HG02610 (cell line): ENCODE measurements around the gene NEMF.
"Not testable (repeated sequence)": the region's sequence is repeated elsewhere in the genome, so short reads cannot be mapped to it uniquely, and the experiment has no call there.

ENCODE experiments used
- ATAC-seq: cut with Tn5 transposase; IDR thresholded peaks from one replicate; pipeline ENCODE4 v1.9.1; 2021; ENCODE audit warnings: mild to moderate bottlenecking, moderate library complexity; ENCODE audit not compliant: unreplicated experiment

NEMF gene

GRCh38 chr14:49828640-49829039 lies 23.9 kb downstream of the NEMF start:
- no peak for ATAC-seq

DNA sequence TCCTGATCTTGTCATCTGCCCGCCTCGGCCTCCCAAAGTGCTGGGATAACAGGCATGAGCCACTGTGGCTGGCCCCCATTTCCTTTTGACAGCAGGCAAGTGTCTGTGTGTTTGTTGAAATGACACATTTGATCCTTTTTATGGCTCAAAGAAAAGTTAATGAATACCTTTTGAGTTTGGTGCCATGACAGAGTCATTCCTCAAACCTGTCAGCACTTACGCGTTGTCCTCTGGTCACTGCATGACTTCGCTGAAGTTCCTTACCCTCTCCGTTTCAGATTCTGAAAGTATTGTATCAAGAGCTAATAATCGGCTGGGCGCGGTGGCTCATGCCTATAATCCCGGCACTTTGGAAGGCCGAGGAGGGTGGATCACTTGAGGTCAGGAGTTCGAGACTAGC lies 32.4 kb downstream of the NEMF start:
- no peak for ATAC-seq

DNA sequence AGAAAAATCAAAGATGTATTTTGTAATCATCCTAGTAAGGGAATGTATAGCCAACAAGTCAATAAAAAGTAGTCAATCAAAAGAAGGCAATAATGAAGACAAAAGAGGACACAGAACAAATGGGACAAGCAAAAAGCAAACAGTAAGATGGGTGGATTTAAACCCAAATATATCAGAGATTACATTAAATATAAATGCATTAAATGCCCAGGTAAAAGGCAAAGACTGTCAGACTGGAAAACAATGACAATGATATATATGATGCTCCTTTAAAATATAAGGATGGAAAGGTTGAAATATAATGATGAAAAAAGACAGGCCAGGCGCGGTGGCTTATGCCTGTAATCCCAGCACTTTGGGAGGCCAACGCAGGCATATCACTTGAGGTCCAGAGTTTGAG lies 35.7 kb downstream of the NEMF start:
- no peak for ATAC-seq

DNA sequence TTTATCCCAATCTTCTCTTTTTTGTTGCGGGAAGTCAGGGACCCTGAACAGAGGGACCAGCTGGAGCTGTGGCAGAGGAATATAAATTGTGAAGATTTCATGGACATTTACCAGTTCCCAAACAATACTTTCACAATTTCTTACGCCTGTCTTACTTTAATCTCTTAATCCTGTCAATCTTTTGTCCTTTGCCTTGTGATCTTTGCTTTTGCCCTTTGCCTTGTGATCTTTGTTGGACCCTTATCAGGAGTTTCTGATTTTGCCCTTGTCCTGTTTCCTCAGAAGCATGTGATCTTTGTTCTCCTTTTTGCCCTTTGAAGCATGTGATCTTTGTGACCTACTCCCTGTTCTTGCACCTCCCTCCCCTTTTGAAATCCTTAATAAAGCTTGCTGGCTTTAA lies 36.5 kb downstream of the NEMF start:
- not testable (repeated sequence) for ATAC-seq

DNA sequence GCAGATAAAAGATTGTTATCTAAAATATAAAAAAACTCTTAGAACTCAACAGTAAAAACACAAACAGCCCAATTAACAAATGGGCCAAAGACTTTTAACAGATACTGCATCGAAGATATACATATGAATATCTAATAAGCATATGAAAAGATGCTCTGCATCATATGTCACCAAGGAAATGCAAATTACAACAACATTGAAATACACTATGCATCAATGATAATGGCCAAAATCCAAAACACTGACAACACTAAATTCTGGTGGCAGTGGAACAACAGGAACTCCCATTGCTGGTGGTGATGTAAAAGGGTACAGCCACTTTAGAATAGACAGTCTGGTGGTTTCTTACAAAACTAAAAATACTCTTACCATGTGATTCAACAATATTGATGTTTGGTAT lies 43.8 kb downstream of the NEMF start:
- no peak for ATAC-seq

- ATAC-seq: no peak
Measured at GRCh38 chr14:49796025-49796424, 56.6 kb downstream of the NEMF start.

DNA sequence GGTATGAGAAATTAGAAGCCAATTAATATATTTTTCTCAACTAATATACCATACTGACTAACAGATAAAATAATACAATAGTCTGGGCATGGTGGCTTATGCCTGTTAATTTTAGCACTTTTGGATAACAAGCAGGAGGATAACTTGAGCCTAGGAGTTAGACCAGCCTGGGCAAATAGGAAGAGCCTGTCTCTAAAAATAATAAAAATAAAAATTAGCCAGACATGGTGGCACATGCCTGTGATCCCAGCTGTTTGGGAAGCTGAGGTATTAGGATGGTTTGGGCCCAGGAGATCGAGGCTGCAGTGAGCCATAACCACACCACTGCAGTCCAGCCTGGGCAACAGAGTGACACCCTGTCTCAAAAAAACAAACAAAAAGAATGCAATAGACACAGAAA lies 60.0 kb downstream of the NEMF start:
- no peak for ATAC-seq

DNA sequence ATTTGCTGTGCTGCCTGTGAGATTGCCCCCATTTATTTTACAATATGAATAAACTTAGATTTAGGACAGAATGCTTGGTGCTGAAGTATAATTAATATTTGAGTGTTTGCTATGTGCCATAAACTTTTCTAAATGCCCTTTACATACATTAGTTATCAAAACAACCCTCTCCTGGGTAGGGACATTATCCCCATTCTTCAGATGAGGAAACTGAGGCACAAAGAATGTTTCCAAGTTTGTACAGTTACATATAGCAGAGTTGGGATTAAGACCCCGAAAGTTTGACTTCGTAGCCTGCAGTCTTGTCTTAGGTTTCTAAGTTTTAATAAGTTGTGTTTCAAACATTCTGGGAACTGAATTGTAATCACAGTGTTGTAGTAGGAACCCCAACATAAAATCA lies 66.3 kb downstream of the NEMF start:
- no peak for ATAC-seq

DNA sequence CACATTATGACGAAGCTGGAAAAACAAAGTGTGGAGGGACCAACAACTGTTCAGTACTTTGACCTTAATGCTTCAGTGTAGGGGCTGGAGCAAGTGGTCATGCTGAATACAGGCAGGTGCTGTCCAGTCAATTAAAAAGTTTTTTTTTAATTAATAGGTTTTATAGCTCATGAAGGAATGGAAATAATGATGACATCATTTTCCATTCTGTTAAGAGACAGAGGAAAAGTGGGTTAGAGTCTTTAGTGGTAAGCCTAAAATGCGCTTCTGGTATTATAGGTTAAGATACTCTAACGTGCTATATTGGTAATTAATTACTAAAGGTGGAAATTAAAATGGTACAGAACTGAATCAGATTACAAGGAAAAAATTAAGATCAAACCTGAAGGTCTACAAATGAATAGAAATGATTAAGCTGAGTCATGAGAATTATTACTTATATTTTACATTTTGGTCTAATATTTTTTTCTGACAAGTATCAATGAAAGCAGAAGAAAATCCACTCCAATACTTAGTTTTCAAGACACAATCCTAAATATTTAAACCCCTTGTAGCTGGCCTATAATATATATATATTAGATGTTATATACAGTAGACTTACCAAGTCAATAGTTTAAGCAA lies 69.1 kb downstream of the NEMF start:
- ATAC-seq: no peak

DNA sequence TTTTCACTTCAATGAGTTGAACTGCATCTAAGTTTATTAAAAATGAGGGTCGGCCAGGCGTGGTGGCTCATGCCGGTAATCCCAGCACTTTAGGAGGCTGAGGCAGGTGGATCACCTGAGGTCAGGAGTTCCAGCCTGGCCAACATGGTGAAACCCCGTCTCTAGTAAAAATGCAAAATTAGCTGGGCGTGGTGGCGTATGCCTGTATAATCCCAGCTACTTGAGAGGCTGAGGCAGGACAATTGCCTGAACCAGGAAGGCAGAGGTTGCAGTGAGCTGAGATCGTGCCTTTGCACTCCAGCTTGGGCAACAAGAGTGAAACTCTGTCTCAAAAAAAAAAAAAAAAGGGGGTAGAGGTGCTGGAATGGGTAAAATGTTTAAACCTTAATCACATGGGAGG lies 71.5 kb downstream of the NEMF start:
- not testable (repeated sequence) for ATAC-seq

DNA sequence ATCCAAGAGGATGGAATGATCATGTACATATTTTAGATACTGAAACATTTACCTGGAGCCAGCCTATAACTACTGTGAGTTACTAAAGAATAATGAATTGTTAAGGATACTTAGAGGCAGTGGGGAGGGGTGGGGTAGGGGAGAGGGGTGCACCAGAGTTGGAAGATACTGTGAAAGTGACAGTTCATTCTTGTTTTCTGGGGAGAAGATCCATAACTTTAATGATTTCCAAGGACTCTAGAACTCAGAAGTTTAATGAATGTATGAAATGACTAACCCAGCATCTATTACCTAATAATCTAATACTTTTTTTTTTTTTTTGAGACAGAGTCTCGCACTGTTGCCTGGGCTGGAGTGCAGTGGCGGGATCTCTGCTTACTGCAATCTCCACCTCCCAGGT lies 74.2 kb downstream of the NEMF start:
- no peak for ATAC-seq

GRCh38 chr14:49774106-49774505 lies 78.5 kb downstream of the NEMF start:
- ATAC-seq: no peak

DNA sequence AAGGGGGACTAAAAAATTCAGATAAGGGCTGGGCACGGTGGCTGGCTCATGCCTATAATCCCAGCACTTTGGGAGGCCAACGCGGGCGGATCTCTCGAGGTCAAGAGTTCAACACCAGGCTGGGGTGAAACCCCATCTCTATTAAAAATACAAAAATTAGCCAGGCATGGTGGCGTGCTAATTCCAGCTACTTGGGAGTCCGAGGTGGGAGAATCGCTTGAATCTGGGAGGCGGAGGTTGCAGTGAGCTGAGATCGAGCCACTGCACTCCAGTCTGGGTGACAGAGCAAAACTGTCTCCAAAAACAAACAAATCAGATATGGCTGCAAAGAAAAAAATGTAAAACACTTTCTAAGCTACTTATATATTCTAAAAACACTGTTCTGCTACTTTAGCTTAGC lies 80.9 kb downstream of the NEMF start:
- ATAC-seq: not testable (repeated sequence)

DNA sequence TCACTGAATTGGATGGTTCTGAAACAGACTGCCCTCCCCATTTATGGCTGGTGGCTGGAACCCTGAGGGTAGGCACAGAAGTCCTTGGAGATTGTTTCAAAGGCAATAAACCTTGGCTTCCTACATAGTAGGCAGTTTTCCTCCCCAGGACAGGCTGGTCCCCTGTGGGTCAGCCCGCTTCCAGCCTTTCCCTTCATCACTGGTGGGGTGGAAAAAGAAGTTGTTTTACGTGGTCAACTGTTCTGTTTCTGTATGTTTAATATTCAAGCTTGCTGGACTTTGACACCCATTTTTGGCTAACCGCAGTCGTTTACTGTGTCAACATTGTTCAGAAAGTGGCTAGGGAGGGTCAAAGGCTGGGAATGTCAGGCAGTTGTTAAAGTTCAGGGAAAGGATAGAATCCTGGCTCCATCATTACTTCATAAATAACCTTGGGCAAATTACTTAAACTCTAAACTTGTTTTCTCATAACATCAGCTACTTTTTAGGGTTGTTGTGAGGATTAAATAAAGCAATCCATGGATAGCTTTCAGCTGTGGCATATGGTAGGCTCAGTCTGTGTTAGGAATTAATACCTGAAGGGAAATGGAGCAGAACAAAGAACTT lies 82.3 kb downstream of the NEMF start:
- no peak for ATAC-seq

DNA sequence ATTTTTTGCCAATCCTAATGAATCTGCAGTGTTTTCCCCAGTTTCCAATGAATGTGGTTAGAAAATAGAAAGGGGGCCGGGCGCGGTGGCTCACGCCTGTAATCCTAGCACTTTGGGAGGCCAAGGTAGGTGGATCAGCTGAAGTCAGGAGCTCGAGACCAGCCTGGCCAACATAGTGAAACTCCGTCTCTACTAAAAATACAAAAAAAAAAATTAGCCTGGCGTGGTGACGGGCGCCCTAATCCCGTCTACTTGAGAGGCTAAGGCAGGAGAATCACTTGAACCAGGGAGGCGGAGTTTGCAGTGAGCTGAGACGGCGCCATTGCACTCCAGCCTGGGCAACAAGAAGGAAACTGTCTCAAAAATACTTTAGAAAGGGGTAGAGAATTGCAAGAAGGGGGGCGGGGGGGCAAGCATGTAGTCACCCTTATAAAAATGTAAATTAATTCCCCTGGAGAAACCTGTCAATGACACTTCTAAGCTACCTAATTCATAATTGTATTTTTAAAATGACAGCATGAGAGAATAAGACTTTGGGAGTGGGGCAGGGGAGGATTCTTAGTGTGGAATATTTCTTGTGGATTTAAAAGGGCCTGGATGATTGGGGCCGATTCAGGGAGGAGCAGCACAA lies 82.9 kb downstream of the NEMF start:
- ATAC-seq: no peak

DNA sequence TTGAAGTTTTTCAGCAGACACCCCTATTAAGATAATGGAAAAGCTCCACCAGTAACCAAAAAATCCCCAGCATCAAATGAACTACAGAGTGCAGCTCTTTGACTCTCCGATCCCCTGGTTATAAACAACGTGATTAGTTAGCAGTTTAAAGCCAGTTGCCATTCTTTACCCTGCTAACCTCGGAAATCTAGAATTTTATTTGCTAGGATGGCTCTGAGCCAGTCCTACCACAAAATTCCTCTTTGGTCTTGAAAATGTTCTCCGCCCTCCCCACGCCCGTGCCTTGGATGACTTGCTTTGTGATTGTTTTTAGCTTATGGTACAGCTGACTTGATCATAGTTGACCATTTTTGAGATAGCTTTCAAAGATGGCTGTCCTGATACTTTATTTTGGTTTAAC lies 83.4 kb downstream of the NEMF start:
- no peak for ATAC-seq

GRCh38 chr14:49768301-49769121 lies 84.1 kb downstream of the NEMF start:
- peak; percentile 32 for ATAC-seq

- peak; percentile 92 for ATAC-seq
Measured at GRCh38 chr14:49767571-49768300, 84.9 kb downstream of the NEMF start, which contains the start of gene KLHDC2. TSS of gene KLHDC2 (plus strand) at chr14:49768153. CDS start at chr14:49768469, 316 bp downstream.

DNA sequence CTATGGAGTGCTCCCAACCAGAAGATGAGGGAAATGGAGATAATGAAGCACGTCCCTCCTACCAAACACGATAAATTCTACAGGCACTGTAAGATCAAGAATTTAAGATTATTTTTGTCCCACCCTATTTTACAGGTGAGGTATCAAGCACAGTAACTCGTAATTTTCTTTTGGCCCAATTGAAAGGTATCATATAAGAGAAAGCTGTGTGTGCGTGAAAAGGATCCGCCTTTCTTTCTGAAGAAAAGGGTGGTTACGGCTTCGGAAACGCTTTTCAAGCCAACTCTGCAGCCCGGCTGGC lies 85.4 kb downstream of the NEMF start:
- ATAC-seq: no peak

DNA sequence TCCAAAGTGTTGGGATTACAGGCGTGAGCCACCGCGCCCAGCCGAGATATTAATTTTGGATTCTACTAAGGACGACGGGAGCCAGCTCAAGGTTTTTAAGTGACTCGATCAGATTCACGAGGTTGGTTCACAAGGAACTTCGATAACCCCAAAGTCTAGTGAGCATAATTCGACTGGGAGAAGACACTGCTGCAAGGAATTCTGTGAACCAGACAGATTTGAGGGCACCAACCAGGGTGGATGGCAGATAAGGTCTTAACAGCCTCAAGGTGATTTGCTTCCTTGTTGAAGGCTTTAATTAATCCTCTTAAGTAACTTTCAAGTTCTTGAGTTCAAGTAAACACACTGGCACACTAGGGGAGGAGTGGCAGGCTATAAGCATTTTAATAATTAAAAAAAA lies 85.7 kb downstream of the NEMF start:
- no peak for ATAC-seq
